Sciatic nerve (tissue), 2 donors: Measurements from ENCODE around the gene HLA-DQA2. TPM values are rescaled to one million over a fixed set of nuclear protein-coding genes. Genes with fewer than 3 reads are reported as not detected.
"Not testable (repeated sequence)": the region's sequence is repeated elsewhere in the genome, so short reads cannot be mapped to it uniquely, and the experiment has no call there.

Experiments used
- ATAC-seq: fragments of 200-7000 bp; cut with Tn5 transposase; one replicate; pipeline ENCODE4 v1.9.1; 2020; ENCODE audit warnings: mild to moderate bottlenecking, moderate library complexity
- DNase-seq: peaks from one replicate; pipeline ENCODE4 v3.0.0-alpha.2; 2020; ENCODE audit warnings: low spot score
- intact Hi-C: fragments of 100-400 bp; cut with DNase I; formaldehyde crosslinking; loops from one replicate; pipeline ENCODE4 v1.14.2; 2022
- total RNA-seq: library from RNA; stranded (reverse); fragmentation: NEBNext Ultra II Directional; extraction: Animal tissue kit (Norgen Biotek cat#: 25700); gene quantifications from one replicate; pipeline ENCODE4 v1.2.1, GENCODE V29; 2021
- donor health status: DM: no; HTN: no; CAD: no.
- donor health status: DM: no; HTN: no; CAD: no.

Gene HLA-DQA2
- total RNA-seq, result 10.2 TPM

GRCh38 chr6:32741031-32741960 is at the start of gene HLA-DQA2:
HLA-DQA2 (plus strand) TSS chr6:32741391; CDS start chr6:32741444, 53 bp downstream.
- DNase-seq, result no peak
- intact Hi-C loops, result no loop called here
- no peak for ATAC-seq

- no peak for DNase-seq
- intact Hi-C loops, result no loop called here
- no peak for ATAC-seq
Measured at GRCh38 chr6:32692019-32692418, 49.2 kb upstream of the HLA-DQA2 start.

- DNase-seq (no peak), ATAC-seq (no peak)
- intact Hi-C loops, result no loop called here
Measured at GRCh38 chr6:32697031-32697430, 44.2 kb upstream of the HLA-DQA2 start.

- DNase-seq (no peak), ATAC-seq (peak; percentile 86)
- intact Hi-C loops, result no loop called here
Measured at GRCh38 chr6:32700391-32701040, 40.7 kb upstream of the HLA-DQA2 start.

GRCh38 chr6:32703347-32703746 is 37.8 kb upstream of the HLA-DQA2 start:
- no peak for ATAC-seq
- intact Hi-C loops, result no loop called here

GRCh38 chr6:32705164-32705563 is 36.0 kb upstream of the HLA-DQA2 start:
- ATAC-seq, intact Hi-C loops, DNase-seq: not testable (repeated sequence)

More at GRCh38 chr6:32703347-32703746, 37.8 kb upstream of the HLA-DQA2 start:
- DNase-seq, result no peak

GRCh38 chr6:32709625-32710024 is 31.6 kb upstream of the HLA-DQA2 start:
- DNase-seq (no peak), ATAC-seq (no peak)
- intact Hi-C loops, result no loop called here

- intact Hi-C loops, result no loop called here
- no peak for ATAC-seq
- no peak for DNase-seq
Measured at GRCh38 chr6:32713241-32713640, 27.9 kb upstream of the HLA-DQA2 start.

GRCh38 chr6:32716396-32716795 is 24.8 kb upstream of the HLA-DQA2 start:
- no peak for ATAC-seq
- intact Hi-C loops, result no loop called here
- no peak for DNase-seq

- intact Hi-C loops, result no loop called here
Measured at GRCh38 chr6:32718879-32719278, 22.3 kb upstream of the HLA-DQA2 start.

GRCh38 chr6:32738126-32738525 is 3.1 kb upstream of the HLA-DQA2 start:
- DNase-seq, result no peak
- intact Hi-C loops, result no loop called here
- ATAC-seq, result no peak

More at GRCh38 chr6:32718879-32719278, 22.3 kb upstream of the HLA-DQA2 start:
- DNase-seq, result no peak
- no peak for ATAC-seq

GRCh38 chr6:32742374-32742773 is 1.2 kb downstream of the HLA-DQA2 start:
- intact Hi-C loops, result no loop called here
- DNase-seq (no peak), ATAC-seq (no peak)

- intact Hi-C loops, result no loop called here
Measured at GRCh38 chr6:32744776-32745175, 3.6 kb downstream of the HLA-DQA2 start.

GRCh38 chr6:32745649-32746048 is 4.5 kb downstream of the HLA-DQA2 start:
- DNase-seq, ATAC-seq, intact Hi-C loops: not testable (repeated sequence)

More at GRCh38 chr6:32744776-32745175, 3.6 kb downstream of the HLA-DQA2 start:
- ATAC-seq, result no peak
- DNase-seq, result no peak

- DNase-seq (no peak), ATAC-seq (no peak)
- intact Hi-C loops, result no loop called here
Measured at GRCh38 chr6:32752580-32752979, 11.4 kb downstream of the HLA-DQA2 start.

- DNase-seq, result no peak
- intact Hi-C loops, result no loop called here
- ATAC-seq, result no peak
Measured at GRCh38 chr6:32759669-32760068, 18.5 kb downstream of the HLA-DQA2 start.

GRCh38 chr6:32761072-32761471 is 19.9 kb downstream of the HLA-DQA2 start:
- intact Hi-C loops, result no loop called here
- ATAC-seq (no peak), DNase-seq (no peak)

GRCh38 chr6:32761548-32761947 is 20.4 kb downstream of the HLA-DQA2 start:
- intact Hi-C loops, result no loop called here
- ATAC-seq (no peak), DNase-seq (no peak)

GRCh38 chr6:32763421-32763820 is 22.2 kb downstream of the HLA-DQA2 start, which contains the start of gene HLA-DQB2:
HLA-DQB2 (minus strand) TSS chr6:32763532; CDS start chr6:32763470, 62 bp downstream.
- DNase-seq (no peak), ATAC-seq (no peak)
- intact Hi-C loops, result no loop called here

GRCh38 chr6:32764048-32764447 is 22.9 kb downstream of the HLA-DQA2 start:
- no peak for ATAC-seq

More at GRCh38 chr6:32764048-32764447, 22.9 kb downstream of the HLA-DQA2 start:
- no peak for DNase-seq
- intact Hi-C loops, result no loop called here
